ENCODE data around the gene REELD1. TPM values are rescaled to one million over a fixed set of nuclear protein-coding genes. Genes with fewer than 3 reads are reported as not detected.
A peak's percentile ranks its signal among the peaks of the same experiment; 100 is the strongest.

REELD1 gene
- 0.11 TPM for polyA plus RNA-seq (ENCODE audit: insufficient read length)

- DNase-seq (ENCODE audit: low read depth): no peak
Observed at GRCh38 chr4:146214238-146214637, at the start of gene REELD1. Gene REELD1 (plus strand): TSS chr4:146214538. CDS start chr4:146216953, 2,415 bp downstream.

- DNase-seq (ENCODE audit: low read depth): peak; percentile 38
Observed at GRCh38 chr4:146165221-146165620, 49.1 kb upstream of the REELD1 start.

GRCh38 chr4:146165840-146166239, 48.5 kb upstream of the REELD1 start:
- DNase-seq (ENCODE audit: low read depth): no peak

- DNase-seq (ENCODE audit: low read depth): no peak
Observed at GRCh38 chr4:146170149-146170548, 44.2 kb upstream of the REELD1 start.

DNA sequence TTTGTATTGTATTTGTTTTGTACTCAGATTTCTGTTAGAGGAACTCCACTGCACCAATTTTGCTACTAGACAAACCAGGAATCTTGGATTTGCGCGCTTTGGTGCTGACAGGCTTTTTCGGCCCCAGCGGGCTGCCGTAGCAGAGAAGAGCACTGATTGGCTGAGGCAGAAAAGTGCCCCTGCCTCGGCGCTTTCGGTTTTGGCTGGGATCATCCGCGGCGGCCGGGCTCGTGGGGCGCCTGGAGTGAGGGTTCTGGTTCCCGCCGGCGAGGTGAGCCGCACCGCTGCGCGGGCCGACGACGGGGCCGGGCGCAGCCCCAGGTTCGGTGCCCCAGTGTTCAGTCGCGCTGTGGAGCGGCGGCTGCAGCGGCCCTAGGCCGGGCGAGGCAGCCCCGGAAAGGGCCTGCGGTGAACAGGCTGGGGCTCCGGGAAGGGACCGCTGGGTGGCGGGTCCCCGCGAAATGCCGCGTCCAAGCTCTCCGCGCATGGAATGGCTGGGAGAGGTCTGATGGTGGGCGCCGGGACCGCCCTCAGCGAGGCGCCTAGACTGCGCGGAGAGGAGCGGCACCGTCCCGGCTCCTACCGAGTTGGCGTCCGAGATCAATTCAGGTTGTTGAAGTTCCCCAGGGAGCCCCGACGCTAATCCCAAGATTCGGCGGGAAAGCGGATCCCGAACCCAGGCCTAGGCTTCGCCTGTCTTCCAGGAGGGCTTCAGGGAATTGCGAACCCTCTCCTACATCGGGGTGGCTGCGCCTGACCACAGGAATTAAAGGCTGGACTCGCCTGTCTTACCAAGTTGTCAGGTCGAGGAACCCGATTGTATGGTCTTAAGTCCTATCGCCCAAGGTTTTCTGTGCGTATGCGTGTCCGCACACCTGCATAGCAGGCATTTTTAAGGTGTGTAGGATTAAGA, 38.5 kb upstream of the REELD1 start, which contains the start of gene LSM6:
TSS of gene LSM6 (plus strand) at position 178 of the 913 bp plus-strand sequence. CDS start 7,204 bp downstream, outside the sequence.
- peak; percentile 68 for DNase-seq (ENCODE audit: low read depth)

DNA sequence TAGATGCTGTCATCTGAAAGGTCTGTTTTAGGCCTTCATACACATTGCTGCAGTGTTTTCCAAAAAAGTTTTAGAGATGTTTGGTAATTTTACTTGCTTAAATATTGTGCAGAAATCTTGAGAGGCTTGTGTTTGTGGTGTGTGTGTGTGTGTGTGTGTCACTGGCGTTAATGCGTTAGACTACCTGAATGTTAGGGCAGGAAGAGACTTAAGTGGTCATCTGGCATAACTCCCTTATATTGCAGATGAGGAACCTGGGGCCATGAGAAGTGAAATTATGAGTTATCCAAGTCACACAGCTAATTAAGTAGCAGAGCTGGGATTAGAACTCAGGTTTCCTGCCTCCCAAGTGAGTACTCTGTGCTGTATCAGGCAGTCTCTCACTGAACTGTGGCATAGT, 37.4 kb upstream of the REELD1 start:
- DNase-seq (ENCODE audit: low read depth): no peak

DNA sequence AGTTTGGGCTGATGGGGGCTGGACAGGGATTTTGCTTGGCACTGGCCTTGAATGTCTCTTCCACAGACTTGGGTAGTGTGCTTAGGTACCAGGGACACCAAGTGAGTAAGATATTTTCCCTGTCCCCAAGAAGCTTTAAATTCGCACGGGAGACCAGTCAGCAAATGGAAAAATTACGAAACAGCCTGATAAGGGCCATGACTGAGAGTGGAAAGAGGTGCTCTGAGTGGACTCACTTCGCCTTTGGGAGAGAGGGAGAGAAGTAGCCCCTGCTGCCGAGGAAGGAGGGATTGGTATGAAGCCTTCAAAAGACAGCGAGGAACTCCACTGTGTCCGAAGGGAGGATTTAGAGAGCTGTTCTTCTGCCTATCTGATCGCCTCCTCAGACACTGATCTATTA, 36.2 kb upstream of the REELD1 start:
- no peak for DNase-seq (ENCODE audit: low read depth)

GRCh38 chr4:146179784-146180370, 34.5 kb upstream of the REELD1 start:
- DNase-seq (ENCODE audit: low read depth): no peak

GRCh38 chr4:146182443-146182842, 31.9 kb upstream of the REELD1 start:
- no peak for DNase-seq (ENCODE audit: low read depth)

- no peak for DNase-seq (ENCODE audit: low read depth)
Observed at GRCh38 chr4:146183209-146183608, 31.1 kb upstream of the REELD1 start.

DNA sequence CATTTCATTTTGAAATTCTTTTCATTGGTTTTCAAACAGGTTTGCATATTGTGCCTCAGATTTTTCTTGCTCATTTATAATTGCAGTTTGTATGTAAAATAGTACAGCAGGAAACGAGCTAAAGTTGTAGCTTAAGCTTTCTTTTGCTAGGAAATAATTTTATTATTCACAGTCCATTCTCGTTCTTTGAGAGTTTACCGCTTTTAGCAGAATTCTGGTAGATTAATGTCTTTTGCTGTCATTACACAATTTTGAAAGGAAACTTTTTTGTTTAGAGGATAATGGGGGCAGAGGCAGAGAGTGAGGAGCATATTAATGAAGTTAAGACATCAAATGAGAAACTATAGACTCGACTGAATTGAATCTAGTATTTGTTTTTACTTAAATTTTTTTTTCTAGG, 28.3 kb upstream of the REELD1 start:
- no peak for DNase-seq (ENCODE audit: low read depth)

- no peak for DNase-seq (ENCODE audit: low read depth)
Observed at GRCh38 chr4:146186596-146186995, 27.7 kb upstream of the REELD1 start.

GRCh38 chr4:146190456-146190855, 23.9 kb upstream of the REELD1 start:
- DNase-seq (ENCODE audit: low read depth): no peak

- no peak for DNase-seq (ENCODE audit: low read depth)
Observed at GRCh38 chr4:146191766-146192458, 22.4 kb upstream of the REELD1 start.

GRCh38 chr4:146193628-146194027, 20.7 kb upstream of the REELD1 start:
- no peak for DNase-seq (ENCODE audit: low read depth)

- no peak for DNase-seq (ENCODE audit: low read depth)
Observed at GRCh38 chr4:146194212-146194611, 20.1 kb upstream of the REELD1 start.

DNA sequence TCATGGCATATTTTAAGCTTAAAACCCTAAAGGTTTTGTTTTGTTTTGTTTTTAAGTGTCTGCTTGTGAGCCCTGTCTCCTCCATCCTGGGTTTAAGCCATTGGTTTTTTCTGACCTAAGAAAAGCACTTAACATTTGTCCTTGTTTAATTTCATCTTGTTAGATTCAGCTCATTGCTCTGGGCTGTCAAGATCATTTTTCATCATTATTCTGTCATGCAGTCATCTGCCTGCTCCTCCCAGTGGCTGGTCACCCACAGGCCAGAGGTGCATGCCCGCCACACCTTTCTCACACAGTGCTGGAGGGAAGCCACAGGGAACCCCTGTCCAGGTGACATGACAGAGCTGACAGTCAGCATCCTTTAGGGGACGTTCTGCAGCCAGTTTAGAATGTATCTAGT, 11.7 kb upstream of the REELD1 start:
- DNase-seq (ENCODE audit: low read depth): no peak

DNA sequence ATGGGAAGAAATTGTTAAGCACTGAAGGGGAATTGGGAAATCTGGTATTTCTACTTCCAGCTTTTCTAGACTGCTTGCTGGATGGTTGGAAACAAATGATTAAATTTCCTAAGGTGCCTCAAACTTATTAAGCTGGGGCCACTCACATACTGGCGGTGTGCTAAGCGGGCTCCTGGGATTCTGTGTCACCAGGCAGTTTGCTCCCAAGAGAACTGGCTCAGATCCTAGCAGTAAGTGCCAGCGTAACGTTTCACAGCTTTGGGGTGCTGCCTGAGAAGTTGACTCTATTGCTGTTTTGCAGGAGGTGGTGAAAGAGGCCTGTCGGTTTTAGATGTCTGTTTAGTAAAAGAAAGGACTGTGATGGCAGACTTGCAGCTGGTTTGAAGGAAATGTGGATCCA, 6.9 kb upstream of the REELD1 start:
- no peak for DNase-seq (ENCODE audit: low read depth)

GRCh38 chr4:146210890-146211289, 3.4 kb upstream of the REELD1 start:
- DNase-seq (ENCODE audit: low read depth): no peak

GRCh38 chr4:146211440-146211839, 2.9 kb upstream of the REELD1 start:
- no peak for DNase-seq (ENCODE audit: low read depth)

DNA sequence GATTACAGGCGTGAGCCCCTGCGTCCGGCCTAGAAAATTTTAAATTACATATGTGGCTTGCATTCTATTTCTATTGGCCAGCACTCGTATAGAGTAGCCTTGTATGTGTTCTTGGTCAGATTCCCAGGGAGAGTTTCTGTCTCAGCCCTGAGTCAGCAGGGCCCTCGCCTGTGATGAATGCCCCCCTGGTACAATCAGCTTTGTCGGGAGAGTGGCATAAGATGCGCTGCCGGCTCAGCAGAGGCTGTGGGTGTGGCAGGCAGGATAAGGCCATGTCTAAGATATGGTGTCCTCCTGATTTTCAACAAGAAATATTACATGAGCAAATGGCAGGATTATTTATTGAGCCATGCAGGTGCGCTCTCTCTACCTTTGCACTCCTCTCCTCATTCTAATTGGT, 1.6 kb upstream of the REELD1 start:
- no peak for DNase-seq (ENCODE audit: low read depth)

DNA sequence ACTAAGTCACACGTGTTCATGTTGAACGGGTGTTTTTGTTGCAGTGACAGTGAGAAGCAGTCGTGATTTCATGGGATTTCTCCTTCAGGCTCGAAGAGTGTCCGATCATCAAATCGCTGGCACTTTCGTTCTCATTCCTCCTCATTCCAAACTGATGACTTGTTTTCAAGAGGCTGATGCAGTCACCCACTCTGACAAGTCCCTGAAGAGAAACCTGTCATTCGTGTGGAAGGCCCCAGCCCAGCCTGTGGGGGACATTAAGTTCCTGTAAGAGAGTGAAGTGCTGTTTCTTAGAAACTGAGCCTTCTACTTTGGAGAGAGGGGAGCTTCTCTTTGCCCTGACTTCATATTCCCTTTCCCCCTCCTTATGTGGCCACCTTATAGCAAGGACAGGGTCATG, 8.0 kb downstream of the REELD1 start:
- no peak for DNase-seq (ENCODE audit: low read depth)

Measured in forelimb muscle (tissue), 1 donor.